Measurements from ENCODE around the gene EEF1A2.
A peak's percentile ranks its signal among the peaks of the same experiment; 100 is the strongest.

The EEF1A2 gene

DNA sequence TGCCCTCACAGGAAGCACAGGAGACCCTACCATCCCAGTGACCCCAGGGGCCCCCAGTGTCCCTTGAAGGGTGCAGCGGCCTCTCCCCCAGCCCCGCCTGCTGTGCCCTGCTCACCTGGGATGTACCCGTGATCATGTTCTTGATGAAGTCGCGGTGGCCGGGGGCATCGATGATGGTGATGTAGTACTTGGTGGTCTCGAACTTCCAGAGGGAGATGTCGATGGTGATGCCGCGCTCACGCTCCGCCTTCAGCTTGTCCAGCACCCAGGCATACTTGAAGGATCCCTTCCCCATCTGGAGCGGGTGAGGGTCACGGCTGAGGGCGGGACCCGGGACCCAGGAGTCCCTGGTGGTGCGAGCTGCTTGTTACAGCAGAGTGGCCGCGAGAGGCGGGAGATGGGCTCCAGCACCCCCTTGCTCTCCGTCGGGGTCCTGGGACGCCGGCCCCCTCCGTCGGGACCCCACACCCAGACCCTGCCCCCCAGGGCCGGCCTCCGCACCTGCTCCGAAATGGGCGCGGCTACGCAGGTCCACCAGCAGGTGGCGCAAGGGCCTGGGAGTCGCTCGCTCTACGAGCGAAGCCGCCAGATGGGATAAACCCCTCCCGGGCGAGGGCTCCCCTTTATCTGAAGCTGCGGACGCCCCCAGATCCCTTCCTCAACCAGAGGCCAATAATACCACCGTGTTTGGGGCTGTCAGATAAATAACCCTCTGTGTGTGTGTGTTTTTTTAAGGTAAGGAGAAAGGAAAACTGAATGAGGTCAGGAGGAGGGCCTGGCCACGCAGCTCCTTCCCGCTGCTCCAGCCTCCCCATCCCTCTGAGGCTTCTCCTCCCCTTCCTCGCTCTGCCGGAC lies 2.9 kb downstream of the EEF1A2 start:
- Histone ChIP-seq H2BK12ac (ENCODE audit: low read length) (peak overlapping the region; percentile 98), H2AK5ac (ENCODE audit: low read depth, low read length) (peak overlapping the region; percentile 84), H2BK120ac (ENCODE audit: low read depth, low read length) (peak overlapping the region; percentile 72), H3K4ac (ENCODE audit: low read length) (no peak overlapping the region), H4K91ac (ENCODE audit: low read depth, low read length, poor library complexity) (no peak overlapping the region), H3K14ac (ENCODE audit: low read length) (no peak overlapping the region), H3K27me3 (ENCODE audit: control insufficient read depth in 3 of 3, insufficient read depth in 3 of 3, low read depth in 1 of 3, low read length in 3 of 3) (peaks cover 24 to 48% (median 39%) of the 10 kb centered on the region in 3 experiments), H4K8ac (ENCODE audit: low read depth, low read length) (no peak overlapping the region), H3K4me2 (ENCODE audit: insufficient read depth, low read length, poor library complexity, severe bottlenecking) (peak overlapping the region; percentile 18), H3K27ac (replicated peaks; ENCODE audit: low read length) (no peak overlapping the region), H3K79me1 (ENCODE audit: low read depth, low read length) (peaks cover 2% of the 10 kb centered on the region), H3K23ac (ENCODE audit: low read depth, low read length, poor library complexity) (peak overlapping the region; percentile 91), H3K4me1 (ENCODE audit: control insufficient read depth in 2 of 2, insufficient read depth in 1 of 2, low read depth in 1 of 2, low read length in 2 of 2) (peaks cover 2 to 5% of the 10 kb centered on the region in 2 donors), H2BK5ac (ENCODE audit: low read length) (peak overlapping the region; percentile 94), H3K36me3 (replicated peaks in 1 of 2; ENCODE audit: control insufficient read depth in 2 of 2, insufficient read depth in 2 of 2, low read length in 2 of 2) (no peaks in the 10 kb centered on the region), H2BK15ac (ENCODE audit: low read length) (peak overlapping the region; percentile 94), H3K9me3 (replicated peaks in 1 of 2; ENCODE audit: control insufficient read depth in 2 of 2, insufficient read depth in 1 of 2, low read depth in 1 of 2, low read length in 2 of 2) (peaks cover 0 to 3% of the 10 kb centered on the region in 2 donors), H3K9ac (ENCODE audit: low read depth, low read length, poor library complexity) (no peak overlapping the region), H3K18ac (ENCODE audit: low read length) (peak overlapping the region; percentile 85), H3K4me3 (ENCODE audit: low read length in 2 of 2) (no peak overlapping the region), H2AFZ (ENCODE audit: low read length) (peak overlapping the region; percentile 65)
- WGBS, 2 donors (ENCODE audit: extremely low coverage in 2 of 2, insufficient read length in 2 of 2, insufficient replicate concordance in 1 of 2), result no CpG with 5 or more reads among the region's 48 CpGs
- peak; percentile 67 for DNase-seq (ENCODE audit: low spot score)

DNA sequence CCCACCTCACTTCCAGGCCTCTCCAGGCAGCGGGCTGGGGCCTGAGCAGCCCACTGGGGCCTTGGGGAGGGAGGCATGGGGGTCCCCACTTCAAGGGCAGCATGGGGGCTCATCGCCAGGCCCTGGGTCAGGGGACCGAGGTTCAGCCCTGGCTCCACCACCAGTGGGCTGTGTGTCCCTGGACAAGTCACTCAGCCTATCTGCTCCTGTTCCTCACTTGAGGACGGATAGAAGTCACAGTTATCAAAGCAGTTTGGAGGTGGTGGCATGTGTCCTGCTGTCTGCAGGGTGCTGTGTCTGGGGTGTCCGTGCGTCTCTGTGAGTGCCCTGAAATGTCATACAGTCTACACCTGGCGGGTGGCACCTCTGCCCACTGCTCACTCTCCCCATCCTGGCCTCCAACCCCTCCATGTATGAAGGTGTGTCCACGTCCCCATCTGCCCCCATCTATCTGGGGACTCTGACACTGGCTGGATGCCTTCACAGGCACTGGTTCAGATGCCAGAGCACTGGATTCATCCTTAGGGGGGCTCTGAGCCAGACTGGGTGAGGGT lies 3.6 kb downstream of the EEF1A2 start:
- H3K36me3 ChIP-seq (replicated peaks in 1 of 2; ENCODE audit: control insufficient read depth in 2 of 2, insufficient read depth in 2 of 2, low read length in 2 of 2), result no peaks in the 10 kb centered on the region
- peak overlapping the region; percentile 43 for H3K23ac ChIP-seq (ENCODE audit: low read depth, low read length, poor library complexity)

DNA sequence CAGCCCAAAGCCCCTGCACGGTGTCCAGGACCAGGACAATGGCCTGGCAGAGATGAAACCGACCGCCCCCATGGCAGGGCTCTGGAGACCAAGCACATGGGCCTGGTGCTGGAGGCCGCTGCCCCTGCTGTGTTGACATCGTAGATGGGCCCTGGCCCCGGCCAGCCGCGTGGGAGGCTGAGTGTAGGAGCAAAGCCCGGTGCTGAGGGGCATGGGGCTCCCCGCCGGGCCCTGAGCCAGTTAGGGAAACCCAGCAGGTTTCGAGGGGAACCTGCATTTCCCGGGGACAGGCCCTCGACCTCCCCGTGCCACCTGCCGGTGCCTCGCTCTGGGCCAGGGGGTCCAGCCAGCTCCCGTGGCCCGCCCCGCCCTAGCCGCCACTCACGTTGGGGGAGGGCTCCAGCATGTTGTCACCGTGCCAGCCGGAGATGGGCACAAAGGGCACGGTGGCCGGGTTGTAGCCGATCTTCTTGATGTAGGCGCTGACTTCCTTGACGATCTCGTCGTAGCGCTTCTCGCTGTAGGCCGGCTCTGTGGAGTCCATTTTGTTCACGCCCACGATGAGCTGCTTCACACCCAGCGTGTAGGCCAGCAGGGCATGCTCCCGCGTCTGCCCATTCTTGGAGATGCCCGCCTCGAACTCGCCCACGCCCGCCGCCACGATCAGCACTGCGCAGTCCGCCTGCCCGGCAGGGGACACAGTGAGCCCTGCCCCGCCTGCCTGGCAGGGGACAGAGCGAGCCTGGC lies 4.3 kb downstream of the EEF1A2 start:
- Histone ChIP-seq H4K8ac (ENCODE audit: low read depth, low read length) (peak overlapping the region; percentile 17), H2BK12ac (ENCODE audit: low read length) (peak overlapping the region; percentile 73), H3K9ac (ENCODE audit: low read depth, low read length, poor library complexity) (no peak overlapping the region), H2BK5ac (ENCODE audit: low read length) (peak overlapping the region; percentile 39), H3K4ac (ENCODE audit: low read length) (no peak overlapping the region), H3K9me3 (replicated peaks in 1 of 2; ENCODE audit: control insufficient read depth in 2 of 2, insufficient read depth in 1 of 2, low read depth in 1 of 2, low read length in 2 of 2) (peaks cover 0 to 3% of the 10 kb centered on the region in 2 donors), H4K91ac (ENCODE audit: low read depth, low read length, poor library complexity) (no peak overlapping the region), H2AFZ (ENCODE audit: low read length) (no peak overlapping the region), H3K36me3 (replicated peaks in 1 of 2; ENCODE audit: control insufficient read depth in 2 of 2, insufficient read depth in 2 of 2, low read length in 2 of 2) (no peaks in the 10 kb centered on the region), H3K79me1 (ENCODE audit: low read depth, low read length) (peaks cover 2% of the 10 kb centered on the region), H3K27ac (replicated peaks; ENCODE audit: low read length) (no peak overlapping the region), H2BK120ac (ENCODE audit: low read depth, low read length) (no peak overlapping the region), H3K4me2 (ENCODE audit: insufficient read depth, low read length, poor library complexity, severe bottlenecking) (no peak overlapping the region), H2BK15ac (ENCODE audit: low read length) (peak overlapping the region; percentile 37), H3K4me3 (ENCODE audit: low read length in 2 of 2) (no peak overlapping the region), H3K14ac (ENCODE audit: low read length) (no peak overlapping the region), H3K18ac (ENCODE audit: low read length) (peak overlapping the region; percentile 64), H3K4me1 (ENCODE audit: control insufficient read depth in 2 of 2, insufficient read depth in 1 of 2, low read depth in 1 of 2, low read length in 2 of 2) (peaks cover 0 to 5% of the 10 kb centered on the region in 2 donors), H2AK5ac (ENCODE audit: low read depth, low read length) (peak overlapping the region; percentile 79), H3K23ac (ENCODE audit: low read depth, low read length, poor library complexity) (peak overlapping the region; percentile 43), H3K27me3 (ENCODE audit: control insufficient read depth in 3 of 3, insufficient read depth in 3 of 3, low read depth in 1 of 3, low read length in 3 of 3) (peaks cover 19 to 41% (median 29%) of the 10 kb centered on the region in 3 experiments)
- WGBS, 2 donors (ENCODE audit: extremely low coverage in 2 of 2, insufficient read length in 2 of 2, insufficient replicate concordance in 1 of 2), result no CpG with 5 or more reads among the region's 51 CpGs
- no peak for DNase-seq (ENCODE audit: low spot score)

More for the DNA sequence above, 3.6 kb downstream of the EEF1A2 start:
- H2BK120ac ChIP-seq (ENCODE audit: low read depth, low read length), result peak overlapping the region; percentile 72
- H3K14ac ChIP-seq (ENCODE audit: low read length), result no peak overlapping the region
- H3K18ac ChIP-seq (ENCODE audit: low read length), result peak overlapping the region; percentile 64
- H3K9ac ChIP-seq (ENCODE audit: low read depth, low read length, poor library complexity), result peak overlapping the region; percentile 53
- H3K4ac ChIP-seq (ENCODE audit: low read length), result no peak overlapping the region
- H3K27me3 ChIP-seq (ENCODE audit: control insufficient read depth in 3 of 3, insufficient read depth in 3 of 3, low read depth in 1 of 3, low read length in 3 of 3), result peaks cover 24 to 45% (median 33%) of the 10 kb centered on the region in 3 experiments
- H3K4me2 ChIP-seq (ENCODE audit: insufficient read depth, low read length, poor library complexity, severe bottlenecking), result no peak overlapping the region
- H3K4me3 ChIP-seq (ENCODE audit: low read length in 2 of 2), result no peak overlapping the region
- no peak overlapping the region for H4K8ac ChIP-seq (ENCODE audit: low read depth, low read length)
- H4K91ac ChIP-seq (ENCODE audit: low read depth, low read length, poor library complexity), result no peak overlapping the region
- WGBS, 2 donors (ENCODE audit: extremely low coverage in 2 of 2, insufficient read length in 2 of 2, insufficient replicate concordance in 1 of 2), result no CpG with 5 or more reads among the region's 8 CpGs
- H3K27ac ChIP-seq (replicated peaks; ENCODE audit: low read length), result no peak overlapping the region
- peak overlapping the region; percentile 79 for H2AK5ac ChIP-seq (ENCODE audit: low read depth, low read length)
- no peak overlapping the region for H2AFZ ChIP-seq (ENCODE audit: low read length)
- H3K4me1 ChIP-seq (ENCODE audit: control insufficient read depth in 2 of 2, insufficient read depth in 1 of 2, low read depth in 1 of 2, low read length in 2 of 2), result peaks cover 0 to 5% of the 10 kb centered on the region in 2 donors
- no peak overlapping the region for H2BK5ac ChIP-seq (ENCODE audit: low read length)
- H3K79me1 ChIP-seq (ENCODE audit: low read depth, low read length), result peaks cover 2% of the 10 kb centered on the region
- no peak overlapping the region for H2BK15ac ChIP-seq (ENCODE audit: low read length)
- DNase-seq (ENCODE audit: low spot score), result no peak
- peaks cover 0 to 3% of the 10 kb centered on the region in 2 donors for H3K9me3 ChIP-seq (replicated peaks in 1 of 2; ENCODE audit: control insufficient read depth in 2 of 2, insufficient read depth in 1 of 2, low read depth in 1 of 2, low read length in 2 of 2)
- H2BK12ac ChIP-seq (ENCODE audit: low read length), result peak overlapping the region; percentile 73

Data from neuronal stem cell (in vitro differentiated cells).